ENCODE measurements around the gene HYAL2. TPM values are rescaled to one million over a fixed set of nuclear protein-coding genes. Genes with fewer than 3 reads are reported as not detected.

Gene HYAL2
- total RNA-seq, 2 donors from 2014 or later = 1.6 to 2.1 TPM

DNA sequence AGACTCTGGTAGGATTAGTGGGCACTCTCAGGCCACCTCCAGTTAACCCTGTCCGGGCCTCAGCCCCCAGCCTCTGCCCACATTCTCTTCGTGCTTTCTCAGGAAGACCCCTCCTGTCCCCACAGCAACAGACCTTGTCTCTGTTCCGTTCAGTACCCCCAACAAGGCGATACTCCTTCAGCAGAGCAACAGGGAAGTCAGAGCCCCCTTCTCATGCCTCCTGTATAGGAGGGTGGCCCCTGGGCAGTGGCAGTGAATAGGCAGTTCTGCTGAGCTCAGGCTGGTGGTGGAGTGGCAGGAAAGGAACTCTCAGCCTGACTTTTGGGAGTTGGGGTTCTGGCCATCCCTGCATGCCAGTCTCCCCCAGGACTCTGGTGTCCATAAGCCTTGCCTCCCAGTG is 53.1 kb downstream of the HYAL2 start:
- no peaks in the 10 kb centered on the region for H3K9me3 ChIP-seq (ENCODE audit: control insufficient read depth, low read length, poor library complexity, severe bottlenecking)
- H3K27me3 Mint-ChIP-seq = peaks cover 12% of the 10 kb centered on the region
- no peak overlapping the region for H3K4me3 Mint-ChIP-seq
- H3K4me1 Mint-ChIP-seq = peaks cover 11% of the 10 kb centered on the region
- peaks cover 6% of the 10 kb centered on the region for H3K36me3 Mint-ChIP-seq (ENCODE audit: low read depth)
- no peak overlapping the region for H3K27ac Mint-ChIP-seq
- no peak for ATAC-seq
- DNase-seq = no peak

- Mint-ChIP-seq H3K4me3 (peak within 1 kb of the TSS; percentile 62), H3K4me1 (peaks cover 7% of the 10 kb centered on the region), H3K27ac (no peak within 1 kb of the TSS), H3K36me3 (ENCODE audit: low read depth) (peaks cover 3% of the 10 kb centered on the region), H3K27me3 (peaks cover 6% of the 10 kb centered on the region)
- DNase-seq (no peak), ATAC-seq (no peak)
- no peaks in the 10 kb centered on the region for H3K9me3 ChIP-seq (ENCODE audit: control insufficient read depth, low read length, poor library complexity, severe bottlenecking)
Observed at GRCh38 chr3:50268703-50269451, 53.7 kb downstream of the HYAL2 start, which contains the start of gene SEMA3B. Gene SEMA3B (plus strand): TSS chr3:50269147. CDS start chr3:50269241, 94 bp downstream.

DNA sequence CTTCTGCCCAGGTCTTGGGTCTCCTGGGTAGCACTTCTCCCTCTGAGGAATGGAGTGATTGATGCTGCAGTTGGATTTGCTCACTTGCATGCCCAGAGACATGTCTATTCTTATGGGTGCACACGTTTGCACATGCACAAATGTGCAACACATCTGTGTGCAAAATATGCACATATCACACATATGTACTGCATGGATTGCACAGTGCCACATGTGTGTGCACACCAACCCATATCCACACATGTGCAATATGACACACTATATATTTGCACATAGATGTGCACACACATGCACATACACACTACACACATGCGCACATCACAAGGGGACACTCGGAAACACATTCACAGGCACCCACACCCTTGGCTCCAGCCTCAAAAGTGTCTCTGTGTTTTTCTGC is 54.3 kb downstream of the HYAL2 start:
- DNase-seq (no peak), ATAC-seq (no peak)
- Mint-ChIP-seq H3K27me3 (peaks cover 5% of the 10 kb centered on the region), H3K4me1 (peaks cover 7% of the 10 kb centered on the region), H3K27ac (no peak overlapping the region), H3K4me3 (no peak overlapping the region), H3K36me3 (ENCODE audit: low read depth) (peaks cover 3% of the 10 kb centered on the region)
- H3K9me3 ChIP-seq (ENCODE audit: control insufficient read depth, low read length, poor library complexity, severe bottlenecking) = no peaks in the 10 kb centered on the region

Other genes with a start within 250 kb of the HYAL2 start
- 100 to 1,000 TPM; 292 to 353 TPM for gene RBM5, start 233.8 kb downstream of the HYAL2 start, total RNA-seq
- under 1 TPM in 1 of 2 donors, not detected in 1; 0.18 TPM for gene SEMA3F, start 167.4 kb downstream of the HYAL2 start, total RNA-seq
- under 1 TPM in 1 of 2 donors, not detected in 1; 0.10 TPM for gene GNAT1, start 131.1 kb downstream of the HYAL2 start, total RNA-seq
- under 1 TPM in 1 of 2 donors, not detected in 1; 0.78 TPM for gene SLC38A3, start 117.5 kb downstream of the HYAL2 start, total RNA-seq
- gene GNAI2, start 86.5 kb downstream of the HYAL2 start, total RNA-seq = 100 to 1,000 TPM; 266 to 288 TPM
- gene SEMA3B, start 53.6 kb downstream of the HYAL2 start, total RNA-seq = 1 to 10 TPM; 1.7 to 1.8 TPM
- gene LSMEM2, start 43.7 kb downstream of the HYAL2 start, total RNA-seq = not detected
- gene IFRD2, start 30.3 kb downstream of the HYAL2 start, total RNA-seq = 10 to 100 TPM; 46.7 to 49.2 TPM
- 1 to 10 TPM; 2.7 to 3.7 TPM for gene HYAL3, start 23.3 kb downstream of the HYAL2 start, total RNA-seq
- 10 to 100 TPM; 35.3 to 42.9 TPM for gene NAA80, start 23.3 kb downstream of the HYAL2 start, total RNA-seq
- under 1 TPM in 1 of 2 donors, not detected in 1; 0.44 TPM for gene HYAL1, start 19.2 kb downstream of the HYAL2 start, total RNA-seq
- gene TUSC2, start 5.5 kb upstream of the HYAL2 start, total RNA-seq = 10 to 100 TPM; 17.7 to 18.0 TPM
- 100 to 1,000 TPM in 1 of 2 donors, 10 to 100 TPM in 1; 83.5 to 105 TPM for gene RASSF1, start 18.1 kb upstream of the HYAL2 start, total RNA-seq
- 1 to 10 TPM; 1.1 to 1.3 TPM for gene ZMYND10, start 23.0 kb upstream of the HYAL2 start, total RNA-seq
- 10 to 100 TPM; 27.5 to 29.1 TPM for gene NPRL2, start 28.0 kb upstream of the HYAL2 start, total RNA-seq
- gene CYB561D2, start 28.1 kb upstream of the HYAL2 start, total RNA-seq = 10 to 100 TPM; 20.8 to 27.2 TPM
- 10 to 100 TPM; 16.7 to 17.4 TPM for gene TMEM115, start 36.8 kb upstream of the HYAL2 start, total RNA-seq
- 1 to 10 TPM; 2.2 to 3.5 TPM for gene CACNA2D2, start 180.9 kb upstream of the HYAL2 start, total RNA-seq
- 10 to 100 TPM; 15.0 to 17.1 TPM for gene C3orf18, start 245.0 kb upstream of the HYAL2 start, total RNA-seq
- 10 to 100 TPM; 22.7 to 25.1 TPM for gene HEMK1, start 246.8 kb upstream of the HYAL2 start, total RNA-seq